BLaER1 treated with 17β-estradiol and CSF1 and Interleukin-3, amounts not matched to agents 10 nM and 100 nM (cell line): Measurements from ENCODE around the gene SHANK1.
A peak's percentile ranks its signal among the peaks of the same experiment; 100 is the strongest.
"Not testable (repeated sequence)": the region's sequence is repeated elsewhere in the genome, so short reads cannot be mapped to it uniquely, and the experiment has no call there.

ENCODE experiments used
- H3K27ac ChIP-seq, 11 experiments: shearing (Covaris generic); formaldehyde crosslinking; 2 replicates each; pipeline ENCODE4 v1.8.1; 2022
- H3K27me3 ChIP-seq, 11 experiments: shearing (Covaris generic); formaldehyde crosslinking; 2 replicates each; pipeline ENCODE4 v1.8.1; 2022
- H3K36me3 ChIP-seq, 11 experiments: shearing (Covaris generic); formaldehyde crosslinking; 2 replicates each; pipeline ENCODE4 v1.8.1; 2022
- H3K4me1 ChIP-seq, 10 experiments: shearing (Covaris generic); formaldehyde crosslinking; 2 replicates each; pipeline ENCODE4 v1.8.1; 2022
- H3K4me2 ChIP-seq, 11 experiments: shearing (Covaris generic); formaldehyde crosslinking; 2 replicates each; pipeline ENCODE4 v1.8.1; 2022
- H3K4me3 ChIP-seq, 10 experiments: shearing (Covaris generic); formaldehyde crosslinking; 2 replicates each; pipeline ENCODE4 v1.8.1; 2022
- H3K9ac ChIP-seq, 11 experiments: shearing (Covaris generic); formaldehyde crosslinking; 2 replicates each; pipeline ENCODE4 v1.8.1; 2022
- H3K9me3 ChIP-seq, 11 experiments: shearing (Covaris generic); formaldehyde crosslinking; replicated peaks in 1 of 11; 2 replicates each; pipeline ENCODE4 v1.8.1; 2022
- H4K20me1 ChIP-seq, 11 experiments: shearing (Covaris generic); formaldehyde crosslinking; 2 replicates each; pipeline ENCODE4 v1.8.1; 2022
- Cebpa-rat ChIP-seq, 11 experiments: shearing (Covaris generic); IDR thresholded peaks; 2 replicates each; pipeline ENCODE4 v1.8.1; 2022

The SHANK1 gene

GRCh38 chr19:50719566-50719965 is at the start of gene SHANK1:
Gene SHANK1 (minus strand): TSS chr19:50719802. CDS start chr19:50716919, 2,883 bp downstream.
- H3K36me3 ChIP-seq: peaks cover 0 to 25% (median 18%) of the 10 kb centered on the region in 11 experiments; a peak in 14 of 22 replicates
- H3K4me2 ChIP-seq: peak within 1 kb of the TSS; percentile 90 to 100 (median 96)
- peak within 1 kb of the TSS; percentile 63 to 83 (median 73); a peak in 21 of 22 replicates for H3K9ac ChIP-seq

GRCh38 chr19:50768277-50768676 is 48.7 kb upstream of the SHANK1 start:
- Histone ChIP-seq H3K4me3 (no peak overlapping the region), H3K4me2 (no peak overlapping the region), H3K27ac (no peak overlapping the region), H4K20me1 (no peaks in the 10 kb centered on the region), H3K36me3 (no peaks in the 10 kb centered on the region), H3K4me1 (no peaks in the 10 kb centered on the region), H3K9ac (no peak overlapping the region), H3K9me3 (peaks cover 0 to 7% (median 0%) of the 10 kb centered on the region in 11 experiments; a peak in 6 of 22 replicates), H3K27me3 (no peaks in the 10 kb centered on the region)
- TF ChIP-seq Cebpa-rat (IDR thresholded peaks at IDR 0.05): no peak

More at GRCh38 chr19:50719566-50719965, at the start of gene SHANK1:
- Histone ChIP-seq H3K4me3 (peak within 1 kb of the TSS; percentile 46 to 76 (median 67)), H3K27ac (peak within 1 kb of the TSS in 8 of 11 experiments; percentile 52 to 94 (median 65); a peak in 16 of 22 replicates), H3K9me3 (no peaks in the 10 kb centered on the region), H4K20me1 (peaks cover 0 to 53% (median 34%) of the 10 kb centered on the region in 11 experiments; a peak in 17 of 22 replicates), H3K4me1 (peaks cover 50 to 74% (median 67%) of the 10 kb centered on the region in 10 experiments), H3K27me3 (no peaks in the 10 kb centered on the region; a peak in 1 of 22 replicates)
- TF ChIP-seq Cebpa-rat (IDR thresholded peaks at IDR 0.05): no peak

- H4K20me1 ChIP-seq, H3K9me3 ChIP-seq, H3K27me3 ChIP-seq, H3K9ac ChIP-seq, H3K4me3 ChIP-seq, H3K4me2 ChIP-seq, H3K36me3 ChIP-seq, H3K27ac ChIP-seq, H3K4me1 ChIP-seq: not testable (repeated sequence)
Measured at GRCh38 chr19:50767263-50767662, 47.7 kb upstream of the SHANK1 start.

GRCh38 chr19:50766746-50767145 is 47.1 kb upstream of the SHANK1 start:
- H3K27me3 ChIP-seq, H3K36me3 ChIP-seq, H3K27ac ChIP-seq, H3K4me1 ChIP-seq, H3K4me2 ChIP-seq, H3K9ac ChIP-seq, H4K20me1 ChIP-seq, H3K9me3 ChIP-seq, H3K4me3 ChIP-seq: not testable (repeated sequence)

- no peaks in the 10 kb centered on the region for H3K27me3 ChIP-seq
- no peak overlapping the region for H3K4me2 ChIP-seq
- no peaks in the 10 kb centered on the region for H4K20me1 ChIP-seq
- H3K4me1 ChIP-seq: no peaks in the 10 kb centered on the region
- no peaks in the 10 kb centered on the region for H3K36me3 ChIP-seq
- H3K4me3 ChIP-seq: no peak overlapping the region
- no peak for TF ChIP-seq Cebpa-rat (IDR thresholded peaks at IDR 0.05)
- H3K9me3 ChIP-seq: peaks cover 0 to 10% (median 8%) of the 10 kb centered on the region in 11 experiments; a peak in 13 of 22 replicates
- H3K27ac ChIP-seq: no peak overlapping the region
- H3K9ac ChIP-seq: no peak overlapping the region
Measured at GRCh38 chr19:50764409-50764808, 44.8 kb upstream of the SHANK1 start.

- H3K4me3 ChIP-seq, H3K4me1 ChIP-seq, H3K4me2 ChIP-seq, H3K36me3 ChIP-seq, H3K9ac ChIP-seq, H4K20me1 ChIP-seq, H3K27ac ChIP-seq, H3K27me3 ChIP-seq: not testable (repeated sequence)
- peaks cover 0 to 10% (median 8%) of the 10 kb centered on the region in 11 experiments; a peak in 13 of 22 replicates for H3K9me3 ChIP-seq
Measured at GRCh38 chr19:50763521-50763920, 43.9 kb upstream of the SHANK1 start.

GRCh38 chr19:50761501-50761900 is 41.9 kb upstream of the SHANK1 start:
- H3K4me1 ChIP-seq, H3K4me3 ChIP-seq, H3K9ac ChIP-seq, H3K4me2 ChIP-seq, H3K27me3 ChIP-seq, H4K20me1 ChIP-seq, H3K27ac ChIP-seq, H3K36me3 ChIP-seq: not testable (repeated sequence)
- H3K9me3 ChIP-seq: peaks cover 0 to 10% (median 8%) of the 10 kb centered on the region in 11 experiments; a peak in 13 of 22 replicates

GRCh38 chr19:50759886-50760285 is 40.3 kb upstream of the SHANK1 start:
- H3K4me3 ChIP-seq: no peak overlapping the region
- H3K4me1 ChIP-seq: no peaks in the 10 kb centered on the region
- no peaks in the 10 kb centered on the region for H3K27me3 ChIP-seq
- H3K4me2 ChIP-seq: no peak overlapping the region
- peak in 9 of 11 experiments; percentile 49 to 93 (median 70); a peak in 16 of 22 replicates for TF ChIP-seq Cebpa-rat (IDR thresholded peaks at IDR 0.05)
- H3K27ac ChIP-seq: no peak overlapping the region
- peaks cover 0 to 10% (median 8%) of the 10 kb centered on the region in 11 experiments; a peak in 13 of 22 replicates for H3K9me3 ChIP-seq
- no peaks in the 10 kb centered on the region for H4K20me1 ChIP-seq
- no peaks in the 10 kb centered on the region for H3K36me3 ChIP-seq
- H3K9ac ChIP-seq: no peak overlapping the region

- not testable (repeated sequence) for H3K4me2 ChIP-seq, H3K27me3 ChIP-seq, H3K4me1 ChIP-seq, H3K4me3 ChIP-seq, H3K36me3 ChIP-seq, H3K9ac ChIP-seq, H3K27ac ChIP-seq, H4K20me1 ChIP-seq
- H3K9me3 ChIP-seq: peaks cover 0 to 10% (median 8%) of the 10 kb centered on the region in 11 experiments; a peak in 13 of 22 replicates
Measured at GRCh38 chr19:50759076-50759475, 39.5 kb upstream of the SHANK1 start.

- not testable (repeated sequence) for H4K20me1 ChIP-seq, H3K4me2 ChIP-seq, H3K9ac ChIP-seq, H3K4me3 ChIP-seq, H3K4me1 ChIP-seq, H3K27ac ChIP-seq, H3K36me3 ChIP-seq, H3K27me3 ChIP-seq
- H3K9me3 ChIP-seq: peaks cover 0 to 10% (median 8%) of the 10 kb centered on the region in 11 experiments; a peak in 13 of 22 replicates
Measured at GRCh38 chr19:50757624-50758023, 38.0 kb upstream of the SHANK1 start.

GRCh38 chr19:50756244-50756643 is 36.6 kb upstream of the SHANK1 start:
- not testable (repeated sequence) for H4K20me1 ChIP-seq, H3K27me3 ChIP-seq, H3K27ac ChIP-seq, H3K36me3 ChIP-seq, H3K4me2 ChIP-seq, H3K9ac ChIP-seq, H3K4me3 ChIP-seq, H3K4me1 ChIP-seq
- H3K9me3 ChIP-seq: peaks cover 0 to 10% (median 8%) of the 10 kb centered on the region in 11 experiments; a peak in 13 of 22 replicates
